Measurements from ENCODE around the gene FAM83B. TPM values are rescaled to one million over a fixed set of nuclear protein-coding genes. Genes with fewer than 3 reads are reported as not detected.

Gene FAM83B
- total RNA-seq, 1 donor from 2014 or later: 0.63 TPM

GRCh38 chr6:54891536-54891935 is 45.0 kb downstream of the FAM83B start:
- Histone ChIP-seq H3K27ac (replicated peaks) (no peak overlapping the region), H3K9me3 (replicated peaks) (no peaks in the 10 kb centered on the region), H3K4me1 (no peaks in the 10 kb centered on the region), H3K36me3 (no peaks in the 10 kb centered on the region), H3K27me3 (ENCODE audit: low read depth) (no peaks in the 10 kb centered on the region), H3K4me3 (no peak overlapping the region)
- TF ChIP-seq CTCF (IDR thresholded peaks at IDR 0.05; ENCODE audit: borderline replicate concordance): no peak
- intact Hi-C loops (cut with micrococcal nuclease): no loop called here
- DNase-seq: no peak

- TF ChIP-seq CTCF (IDR thresholded peaks at IDR 0.05; ENCODE audit: borderline replicate concordance): no peak
- Histone ChIP-seq H3K4me3 (no peak overlapping the region), H3K36me3 (no peaks in the 10 kb centered on the region), H3K27ac (replicated peaks) (no peak overlapping the region), H3K27me3 (ENCODE audit: low read depth) (no peaks in the 10 kb centered on the region), H3K9me3 (replicated peaks) (no peaks in the 10 kb centered on the region), H3K4me1 (no peaks in the 10 kb centered on the region)
- no peak for DNase-seq
- intact Hi-C loops (cut with micrococcal nuclease): no loop called here
Observed at GRCh38 chr6:54892831-54893230, 46.3 kb downstream of the FAM83B start.

- Histone ChIP-seq H3K4me1 (no peaks in the 10 kb centered on the region), H3K27ac (replicated peaks) (no peak overlapping the region), H3K36me3 (no peaks in the 10 kb centered on the region), H3K9me3 (replicated peaks) (no peaks in the 10 kb centered on the region), H3K4me3 (no peak overlapping the region), H3K27me3 (ENCODE audit: low read depth) (no peaks in the 10 kb centered on the region)
- TF ChIP-seq CTCF (IDR thresholded peaks at IDR 0.05; ENCODE audit: borderline replicate concordance): no peak
- no peak for DNase-seq
- intact Hi-C loops (cut with micrococcal nuclease): no loop called here
Observed at GRCh38 chr6:54893818-54894217, 47.2 kb downstream of the FAM83B start.

- intact Hi-C loops (cut with micrococcal nuclease): no loop called here
- DNase-seq: no peak
- Histone ChIP-seq H3K27me3 (ENCODE audit: low read depth) (no peaks in the 10 kb centered on the region), H3K9me3 (replicated peaks) (no peaks in the 10 kb centered on the region), H3K4me3 (no peak overlapping the region), H3K27ac (replicated peaks) (no peak overlapping the region), H3K4me1 (no peaks in the 10 kb centered on the region), H3K36me3 (no peaks in the 10 kb centered on the region)
- no peak for TF ChIP-seq CTCF (IDR thresholded peaks at IDR 0.05; ENCODE audit: borderline replicate concordance)
Observed at GRCh38 chr6:54896302-54896701, 49.7 kb downstream of the FAM83B start.

- no peak for DNase-seq
- TF ChIP-seq CTCF (IDR thresholded peaks at IDR 0.05; ENCODE audit: borderline replicate concordance): no peak
- no peaks in the 10 kb centered on the region for H3K4me1 ChIP-seq
- no peaks in the 10 kb centered on the region for H3K9me3 ChIP-seq (replicated peaks)
- H3K36me3 ChIP-seq: no peaks in the 10 kb centered on the region
- H3K4me3 ChIP-seq: no peak overlapping the region
- intact Hi-C loops (cut with micrococcal nuclease): no loop called here
- no peak overlapping the region for H3K27ac ChIP-seq (replicated peaks)
- H3K27me3 ChIP-seq (ENCODE audit: low read depth): no peaks in the 10 kb centered on the region
Observed at GRCh38 chr6:54897462-54898189, 51.1 kb downstream of the FAM83B start.
